22Rv1 (cell line): ENCODE measurements around the gene SHROOM2.
"Not testable (repeated sequence)": the region's sequence is repeated elsewhere in the genome, so short reads cannot be mapped to it uniquely, and the experiment has no call there.

Experiments
- H3K27ac ChIP-seq: fragments of 450-650 bp; 2 replicates; pipeline ENCODE4 v1.5.1; 2017
- ZFX ChIP-seq: fragments of 450-650 bp; IDR thresholded peaks from 2 replicates; pipeline ENCODE4 v1.6.1; 2017; ENCODE audit warnings: antibody characterized with exemption, borderline replicate concordance
- TF ChIP-seq, protein P1 (sequence below): fragments of 450-650 bp; IDR thresholded peaks from 2 replicates; pipeline ENCODE4 v1.5.1; 2017; ENCODE audit warnings: mild to moderate bottlenecking

Gene SHROOM2

GRCh38 chrX:9851890-9852289, 65.7 kb downstream of the SHROOM2 start:
- no peak overlapping the region for H3K27ac ChIP-seq
- TF ChIP-seq, protein P1, sequence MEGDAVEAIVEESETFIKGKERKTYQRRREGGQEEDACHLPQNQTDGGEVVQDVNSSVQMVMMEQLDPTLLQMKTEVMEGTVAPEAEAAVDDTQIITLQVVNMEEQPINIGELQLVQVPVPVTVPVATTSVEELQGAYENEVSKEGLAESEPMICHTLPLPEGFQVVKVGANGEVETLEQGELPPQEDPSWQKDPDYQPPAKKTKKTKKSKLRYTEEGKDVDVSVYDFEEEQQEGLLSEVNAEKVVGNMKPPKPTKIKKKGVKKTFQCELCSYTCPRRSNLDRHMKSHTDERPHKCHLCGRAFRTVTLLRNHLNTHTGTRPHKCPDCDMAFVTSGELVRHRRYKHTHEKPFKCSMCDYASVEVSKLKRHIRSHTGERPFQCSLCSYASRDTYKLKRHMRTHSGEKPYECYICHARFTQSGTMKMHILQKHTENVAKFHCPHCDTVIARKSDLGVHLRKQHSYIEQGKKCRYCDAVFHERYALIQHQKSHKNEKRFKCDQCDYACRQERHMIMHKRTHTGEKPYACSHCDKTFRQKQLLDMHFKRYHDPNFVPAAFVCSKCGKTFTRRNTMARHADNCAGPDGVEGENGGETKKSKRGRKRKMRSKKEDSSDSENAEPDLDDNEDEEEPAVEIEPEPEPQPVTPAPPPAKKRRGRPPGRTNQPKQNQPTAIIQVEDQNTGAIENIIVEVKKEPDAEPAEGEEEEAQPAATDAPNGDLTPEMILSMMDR = no peak
- TF ChIP-seq ZFX = no peak

DNA sequence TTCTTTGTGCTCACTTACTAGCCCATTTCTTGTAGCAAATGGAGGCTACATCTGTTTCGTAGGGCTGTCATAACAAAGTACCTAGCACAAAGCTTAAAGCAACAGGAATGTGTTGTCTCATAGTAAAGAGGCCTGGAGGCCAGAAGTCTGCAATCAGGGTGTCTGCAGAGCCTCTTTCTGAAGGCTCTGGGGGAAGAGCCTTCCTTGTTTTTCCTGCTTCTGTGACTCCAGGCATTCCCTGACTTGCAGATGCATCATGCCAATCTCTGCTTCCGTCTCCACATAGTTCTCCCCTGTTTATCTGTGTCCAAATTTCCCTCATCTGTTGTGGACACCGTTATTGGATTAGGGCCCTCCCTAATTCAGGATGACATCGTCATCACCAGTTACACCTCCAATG, 67.1 kb downstream of the SHROOM2 start:
- no peak overlapping the region for H3K27ac ChIP-seq
- TF ChIP-seq, protein P1 = no peak
- no peak for TF ChIP-seq ZFX

DNA sequence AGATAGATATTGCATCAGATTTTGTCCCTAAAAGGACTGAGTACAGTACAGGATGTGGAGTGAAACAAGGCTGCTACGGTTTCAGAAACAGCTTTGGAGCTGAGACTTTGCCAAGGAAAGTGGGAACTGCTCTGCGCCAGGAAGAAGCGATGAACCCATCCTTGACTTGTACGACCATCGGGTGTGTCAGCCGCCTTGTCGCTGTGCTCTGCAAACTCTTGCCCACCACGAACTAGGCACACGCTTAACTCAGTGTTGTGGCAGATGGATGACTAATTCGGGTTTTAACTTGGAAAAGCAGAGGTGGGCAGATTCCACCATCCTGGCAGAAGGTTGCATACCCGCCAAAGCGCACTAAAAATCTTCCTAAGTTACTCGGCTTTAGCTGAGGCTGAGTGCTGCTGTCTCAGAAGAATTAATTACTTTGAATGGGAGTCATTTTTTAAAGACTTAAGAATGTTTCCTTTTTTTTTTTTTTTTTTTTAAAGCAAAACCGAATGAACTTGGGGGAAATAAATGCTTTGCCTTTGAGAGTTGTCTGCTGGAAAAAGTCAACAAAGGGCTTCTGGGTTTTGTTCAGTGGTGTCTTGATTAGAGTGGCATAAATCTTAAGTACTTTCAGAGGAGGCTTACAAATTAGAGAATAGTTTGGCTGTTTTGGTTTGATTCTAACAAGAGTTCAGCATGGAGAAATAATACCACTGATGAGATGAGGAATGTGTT, 69.5 kb downstream of the SHROOM2 start:
- TF ChIP-seq ZFX = no peak
- TF ChIP-seq, protein P1 = no peak
- H3K27ac ChIP-seq = no peak overlapping the region

GRCh38 chrX:9856588-9856987, 70.4 kb downstream of the SHROOM2 start:
- H3K27ac ChIP-seq = no peak overlapping the region
- no peak for TF ChIP-seq ZFX
- TF ChIP-seq, protein P1 = no peak

- H3K27ac ChIP-seq = no peak overlapping the region
Measured at GRCh38 chrX:9857575-9858474, 71.6 kb downstream of the SHROOM2 start.

GRCh38 chrX:9858684-9859083, 72.5 kb downstream of the SHROOM2 start:
- not testable (repeated sequence) for H3K27ac ChIP-seq

More at GRCh38 chrX:9857575-9858474, 71.6 kb downstream of the SHROOM2 start:
- no peak for TF ChIP-seq ZFX
- TF ChIP-seq, protein P1 = no peak

GRCh38 chrX:9859711-9860555, 73.7 kb downstream of the SHROOM2 start:
- no peak overlapping the region for H3K27ac ChIP-seq
- no peak for TF ChIP-seq ZFX
- TF ChIP-seq, protein P1 = no peak
